HepG2 (cell line): ENCODE results near the gene INHBE. TPM values are rescaled to one million over a fixed set of nuclear protein-coding genes. Genes with fewer than 3 reads are reported as not detected.
A peak's percentile ranks its signal among the peaks of the same experiment; 100 is the strongest.

Source experiments
- ELF4 ChIP-seq: sonication (generic); formaldehyde crosslinking; IDR thresholded peaks from 2 replicates; pipeline ENCODE4 v1.5.0; 2020; ENCODE audit warnings: missing genetic modification reagents, mild to moderate bottlenecking, moderate library complexity, borderline replicate concordance
- FOXK2 ChIP-seq: fragments of 450-650 bp; IDR thresholded peaks from 2 replicates; pipeline ENCODE4 v1.6.1; 2016
- MZF1 ChIP-seq: sonication (generic); formaldehyde crosslinking; IDR thresholded peaks from 2 replicates; pipeline ENCODE4 v1.8.1; 2023; ENCODE audit warnings: mild to moderate bottlenecking, missing genetic modification reagents, borderline replicate concordance
- NONO ChIP-seq, 2 experiments: fragments of 450-650 bp in 1 of 2; sonication (generic) in 1 of 2; formaldehyde crosslinking in 1 of 2; IDR thresholded peaks in 1 of 2; conservative IDR thresholded peaks in 1 of 2; 2 replicates each; pipeline versions ENCODE4 v1.6.1 to v1.8.0; 2017 to 2022; ENCODE audit warnings: mild to moderate bottlenecking in 1 of 2, missing genetic modification reagents in 1 of 2, moderate library complexity in 1 of 2
- ZBTB8A ChIP-seq: sonication (generic); formaldehyde crosslinking; IDR thresholded peaks from 2 replicates; pipeline ENCODE4 v1.4.0; 2020; ENCODE audit warnings: mild to moderate bottlenecking, low read depth, missing genetic modification reagents, borderline replicate concordance
- ZNF230 ChIP-seq: sonication (generic); formaldehyde crosslinking; IDR thresholded peaks from 2 replicates; pipeline ENCODE4 v1.4.0; 2020; ENCODE audit warnings: mild to moderate bottlenecking, missing genetic modification reagents
- ZNF281 ChIP-seq: sonication (generic); formaldehyde crosslinking; IDR thresholded peaks from 2 replicates; pipeline ENCODE4 v1.4.0; 2020; ENCODE audit warnings: missing genetic modification reagents, borderline replicate concordance
- ZNF441 ChIP-seq: sonication (generic); formaldehyde crosslinking; IDR thresholded peaks from 2 replicates; pipeline ENCODE4 v1.7.0; 2021; ENCODE audit warnings: missing genetic modification reagents, borderline replicate concordance
- ZNF652 ChIP-seq: IDR thresholded peaks from 2 replicates; pipeline ENCODE4 v1.6.1; 2016; ENCODE audit warnings: low read depth, borderline replicate concordance
- ZNF777 ChIP-seq: sonication (generic); formaldehyde crosslinking; IDR thresholded peaks from 2 replicates; pipeline ENCODE4 v1.4.0; 2020; ENCODE audit warnings: missing genetic modification reagents
- polyA plus RNA-seq, 8 experiments: library from polyadenylated mRNA; depleted of rRNA in 3 of 8; stranded (reverse) in 7 of 8; unstranded in 1 of 8; fragments of >200 nt; fragmentation: Illumina TruSeq in 4 of 8; extraction: Trizol in 4 of 8; gene quantifications; 2 replicates each; pipeline versions ENCODE4 v1.2.1 to v1.2.3, GENCODE V29; 2011 to 2016; ENCODE audit warnings: low read depth in 4 of 8, missing spikeins in 1 of 8, mixed read lengths in 1 of 8; ENCODE audit not compliant: insufficient read depth in 1 of 8
- total RNA-seq, 5 experiments: library from RNA; depleted of rRNA; stranded (reverse); fragments of >200 nt; fragmentation: Illumina TruSeq; extraction: Trizol; gene quantifications; 2 replicates each; pipeline ENCODE4 v1.2.3, GENCODE V29; 2016; ENCODE audit warnings: low read depth in 1 of 5
- TF ChIP-seq, protein P1 (sequence below): fragments of 450-650 bp; IDR thresholded peaks from 2 replicates; pipeline ENCODE4 v1.6.1; 2017; ENCODE audit warnings: mild to moderate bottlenecking
- TF ChIP-seq, protein P2 (sequence below): sonication (generic); formaldehyde crosslinking; IDR thresholded peaks from 2 replicates; pipeline ENCODE4 v1.5.0; 2020; ENCODE audit warnings: mild to moderate bottlenecking, missing genetic modification reagents
- TF ChIP-seq, protein P3 (sequence below): sonication (generic); formaldehyde crosslinking; IDR thresholded peaks from 2 replicates; pipeline ENCODE4 v1.9.0; 2021; ENCODE audit warnings: mild to moderate bottlenecking, missing genetic modification reagents

INHBE gene
- total and polyA plus RNA-seq, 2 of the 13 experiments (the other 11 are each of a cell fraction or from before 2014, with no cell fraction given), result 17.0 to 32.0 TPM

- no peak for TF ChIP-seq ZNF281 (CRISPR knock-in tag)
- no peak for TF ChIP-seq ELF4
- TF ChIP-seq, protein P1, sequence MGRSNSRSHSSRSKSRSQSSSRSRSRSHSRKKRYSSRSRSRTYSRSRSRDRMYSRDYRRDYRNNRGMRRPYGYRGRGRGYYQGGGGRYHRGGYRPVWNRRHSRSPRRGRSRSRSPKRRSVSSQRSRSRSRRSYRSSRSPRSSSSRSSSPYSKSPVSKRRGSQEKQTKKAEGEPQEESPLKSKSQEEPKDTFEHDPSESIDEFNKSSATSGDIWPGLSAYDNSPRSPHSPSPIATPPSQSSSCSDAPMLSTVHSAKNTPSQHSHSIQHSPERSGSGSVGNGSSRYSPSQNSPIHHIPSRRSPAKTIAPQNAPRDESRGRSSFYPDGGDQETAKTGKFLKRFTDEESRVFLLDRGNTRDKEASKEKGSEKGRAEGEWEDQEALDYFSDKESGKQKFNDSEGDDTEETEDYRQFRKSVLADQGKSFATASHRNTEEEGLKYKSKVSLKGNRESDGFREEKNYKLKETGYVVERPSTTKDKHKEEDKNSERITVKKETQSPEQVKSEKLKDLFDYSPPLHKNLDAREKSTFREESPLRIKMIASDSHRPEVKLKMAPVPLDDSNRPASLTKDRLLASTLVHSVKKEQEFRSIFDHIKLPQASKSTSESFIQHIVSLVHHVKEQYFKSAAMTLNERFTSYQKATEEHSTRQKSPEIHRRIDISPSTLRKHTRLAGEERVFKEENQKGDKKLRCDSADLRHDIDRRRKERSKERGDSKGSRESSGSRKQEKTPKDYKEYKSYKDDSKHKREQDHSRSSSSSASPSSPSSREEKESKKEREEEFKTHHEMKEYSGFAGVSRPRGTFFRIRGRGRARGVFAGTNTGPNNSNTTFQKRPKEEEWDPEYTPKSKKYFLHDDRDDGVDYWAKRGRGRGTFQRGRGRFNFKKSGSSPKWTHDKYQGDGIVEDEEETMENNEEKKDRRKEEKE, result no peak
- no peak for TF ChIP-seq ZNF230
- TF ChIP-seq, protein P2, sequence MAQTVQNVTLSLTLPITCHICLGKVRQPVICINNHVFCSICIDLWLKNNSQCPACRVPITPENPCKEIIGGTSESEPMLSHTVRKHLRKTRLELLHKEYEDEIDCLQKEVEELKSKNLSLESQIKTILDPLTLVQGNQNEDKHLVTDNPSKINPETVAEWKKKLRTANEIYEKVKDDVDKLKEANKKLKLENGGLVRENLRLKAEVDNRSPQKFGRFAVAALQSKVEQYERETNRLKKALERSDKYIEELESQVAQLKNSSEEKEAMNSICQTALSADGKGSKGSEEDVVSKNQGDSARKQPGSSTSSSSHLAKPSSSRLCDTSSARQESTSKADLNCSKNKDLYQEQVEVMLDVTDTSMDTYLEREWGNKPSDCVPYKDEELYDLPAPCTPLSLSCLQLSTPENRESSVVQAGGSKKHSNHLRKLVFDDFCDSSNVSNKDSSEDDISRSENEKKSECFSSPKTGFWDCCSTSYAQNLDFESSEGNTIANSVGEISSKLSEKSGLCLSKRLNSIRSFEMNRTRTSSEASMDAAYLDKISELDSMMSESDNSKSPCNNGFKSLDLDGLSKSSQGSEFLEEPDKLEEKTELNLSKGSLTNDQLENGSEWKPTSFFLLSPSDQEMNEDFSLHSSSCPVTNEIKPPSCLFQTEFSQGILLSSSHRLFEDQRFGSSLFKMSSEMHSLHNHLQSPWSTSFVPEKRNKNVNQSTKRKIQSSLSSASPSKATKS (CRISPR knock-in tag), result 0 out of 2 replicates have a peak, but pooled peaks have one; percentile 32
- TF ChIP-seq ZBTB8A (CRISPR knock-in tag), result no peak
- TF ChIP-seq ZNF441 (CRISPR knock-in tag), result no peak
- TF ChIP-seq ZNF652 (CRISPR knock-in tag), result no peak
- 0 out of 2 replicates have a peak, but pooled peaks have one; percentile 22 for TF ChIP-seq MZF1 (CRISPR knock-in tag)
- TF ChIP-seq ZNF777 (CRISPR knock-in tag), result no peak
- no peak; the same call in 1 of the 2 replicates for TF ChIP-seq FOXK2
- no peak for TF ChIP-seq NONO (IDR thresholded peaks at IDR 0.05)
- TF ChIP-seq NONO (CRISPR knock-in tag; conservative IDR thresholded peaks at IDR 0.05), result peak; percentile 88
- TF ChIP-seq, protein P3, sequence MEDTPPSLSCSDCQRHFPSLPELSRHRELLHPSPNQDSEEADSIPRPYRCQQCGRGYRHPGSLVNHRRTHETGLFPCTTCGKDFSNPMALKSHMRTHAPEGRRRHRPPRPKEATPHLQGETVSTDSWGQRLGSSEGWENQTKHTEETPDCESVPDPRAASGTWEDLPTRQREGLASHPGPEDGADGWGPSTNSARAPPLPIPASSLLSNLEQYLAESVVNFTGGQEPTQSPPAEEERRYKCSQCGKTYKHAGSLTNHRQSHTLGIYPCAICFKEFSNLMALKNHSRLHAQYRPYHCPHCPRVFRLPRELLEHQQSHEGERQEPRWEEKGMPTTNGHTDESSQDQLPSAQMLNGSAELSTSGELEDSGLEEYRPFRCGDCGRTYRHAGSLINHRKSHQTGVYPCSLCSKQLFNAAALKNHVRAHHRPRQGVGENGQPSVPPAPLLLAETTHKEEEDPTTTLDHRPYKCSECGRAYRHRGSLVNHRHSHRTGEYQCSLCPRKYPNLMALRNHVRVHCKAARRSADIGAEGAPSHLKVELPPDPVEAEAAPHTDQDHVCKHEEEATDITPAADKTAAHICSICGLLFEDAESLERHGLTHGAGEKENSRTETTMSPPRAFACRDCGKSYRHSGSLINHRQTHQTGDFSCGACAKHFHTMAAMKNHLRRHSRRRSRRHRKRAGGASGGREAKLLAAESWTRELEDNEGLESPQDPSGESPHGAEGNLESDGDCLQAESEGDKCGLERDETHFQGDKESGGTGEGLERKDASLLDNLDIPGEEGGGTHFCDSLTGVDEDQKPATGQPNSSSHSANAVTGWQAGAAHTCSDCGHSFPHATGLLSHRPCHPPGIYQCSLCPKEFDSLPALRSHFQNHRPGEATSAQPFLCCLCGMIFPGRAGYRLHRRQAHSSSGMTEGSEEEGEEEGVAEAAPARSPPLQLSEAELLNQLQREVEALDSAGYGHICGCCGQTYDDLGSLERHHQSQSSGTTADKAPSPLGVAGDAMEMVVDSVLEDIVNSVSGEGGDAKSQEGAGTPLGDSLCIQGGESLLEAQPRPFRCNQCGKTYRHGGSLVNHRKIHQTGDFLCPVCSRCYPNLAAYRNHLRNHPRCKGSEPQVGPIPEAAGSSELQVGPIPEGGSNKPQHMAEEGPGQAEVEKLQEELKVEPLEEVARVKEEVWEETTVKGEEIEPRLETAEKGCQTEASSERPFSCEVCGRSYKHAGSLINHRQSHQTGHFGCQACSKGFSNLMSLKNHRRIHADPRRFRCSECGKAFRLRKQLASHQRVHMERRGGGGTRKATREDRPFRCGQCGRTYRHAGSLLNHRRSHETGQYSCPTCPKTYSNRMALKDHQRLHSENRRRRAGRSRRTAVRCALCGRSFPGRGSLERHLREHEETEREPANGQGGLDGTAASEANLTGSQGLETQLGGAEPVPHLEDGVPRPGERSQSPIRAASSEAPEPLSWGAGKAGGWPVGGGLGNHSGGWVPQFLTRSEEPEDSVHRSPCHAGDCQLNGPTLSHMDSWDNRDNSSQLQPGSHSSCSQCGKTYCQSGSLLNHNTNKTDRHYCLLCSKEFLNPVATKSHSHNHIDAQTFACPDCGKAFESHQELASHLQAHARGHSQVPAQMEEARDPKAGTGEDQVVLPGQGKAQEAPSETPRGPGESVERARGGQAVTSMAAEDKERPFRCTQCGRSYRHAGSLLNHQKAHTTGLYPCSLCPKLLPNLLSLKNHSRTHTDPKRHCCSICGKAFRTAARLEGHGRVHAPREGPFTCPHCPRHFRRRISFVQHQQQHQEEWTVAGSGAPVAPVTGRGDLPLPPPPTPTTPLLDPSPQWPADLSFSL (CRISPR knock-in tag), result no peak
These were observed 32.7 kb downstream of the INHBE start, which contains the start of gene MARS1 (continued) for GRCh38 chr12:57487597-57488401.
